GM23248 (cell line): Measurements from ENCODE around the gene ATP6V0A1. TPM values are rescaled to one million over a fixed set of nuclear protein-coding genes. Genes with fewer than 3 reads are reported as not detected.

Experiments
- DNase-seq: peaks from one replicate; pipeline ENCODE4 v3.0.0-alpha.2; 2015
- H2AFZ ChIP-seq: fragments of 200-600 bp; sonication (generic); 2 replicates; pipeline ENCODE4 v1.6.1; 2016; ENCODE audit warnings: antibody characterized with exemption
- H3F3A ChIP-seq: fragments of 200-600 bp; sonication (generic); 2 replicates; pipeline ENCODE4 v1.6.1; 2016; ENCODE audit warnings: mild to moderate bottlenecking, antibody characterized with exemption, mixed run types; ENCODE audit not compliant: insufficient read depth
- H3K27ac ChIP-seq: fragments of 200-600 bp; sonication (generic); 2 replicates; pipeline ENCODE4 v1.5.1; 2016; ENCODE audit warnings: mild to moderate bottlenecking
- H3K27me3 ChIP-seq: fragments of 200-600 bp; sonication (generic); replicated peaks from 2 replicates; pipeline ENCODE4 v1.6.1; 2016; ENCODE audit warnings: mild to moderate bottlenecking; ENCODE audit not compliant: insufficient read depth
- H3K36me3 ChIP-seq: fragments of 200-600 bp; sonication (generic); 2 replicates; pipeline ENCODE4 v1.6.1; 2016; ENCODE audit warnings: low read depth, mild to moderate bottlenecking
- H3K4me1 ChIP-seq: fragments of 200-600 bp; sonication (generic); 2 replicates; pipeline ENCODE4 v1.6.1; 2016; ENCODE audit warnings: mild to moderate bottlenecking; ENCODE audit not compliant: insufficient read depth
- H3K4me2 ChIP-seq: fragments of 200-600 bp; sonication (generic); one replicate; pipeline ENCODE4 v1.6.1; 2016; ENCODE audit warnings: mild to moderate bottlenecking; ENCODE audit not compliant: unreplicated experiment
- H3K4me3 ChIP-seq: fragments of 200-600 bp; sonication (generic); 2 replicates; pipeline ENCODE4 v1.5.1; 2016; ENCODE audit warnings: mild to moderate bottlenecking
- H3K79me2 ChIP-seq: fragments of 200-600 bp; sonication (generic); 2 replicates; pipeline ENCODE4 v1.6.1; 2016; ENCODE audit warnings: mild to moderate bottlenecking; ENCODE audit not compliant: insufficient read depth
- H3K9ac ChIP-seq: fragments of 200-600 bp; sonication (generic); 2 replicates; pipeline ENCODE4 v1.6.1; 2016; ENCODE audit warnings: mild to moderate bottlenecking
- H3K9me2 ChIP-seq: fragments of 200-600 bp; sonication (generic); 2 replicates; pipeline ENCODE4 v1.6.1; 2016; ENCODE audit warnings: mixed run types, mild to moderate bottlenecking, moderate library complexity; ENCODE audit not compliant: insufficient read depth
- H3K9me3 ChIP-seq: fragments of 200-600 bp; sonication (generic); one replicate; pipeline ENCODE4 v1.6.1; 2017; ENCODE audit warnings: low read depth
- H4K20me1 ChIP-seq: fragments of 200-600 bp; sonication (generic); 2 replicates; pipeline ENCODE4 v1.6.0; 2016; ENCODE audit not compliant: insufficient read depth
- EZH2 ChIP-seq: fragments of 200-600 bp; sonication (generic); IDR thresholded peaks from 2 replicates; pipeline ENCODE4 v1.6.1; 2018; ENCODE audit warnings: antibody characterized with exemption, mild to moderate bottlenecking; ENCODE audit not compliant: insufficient read depth, poor library complexity, severe bottlenecking
- EZH2phosphoT487 ChIP-seq: fragments of 200-600 bp; sonication (generic); IDR thresholded peaks from 2 replicates; pipeline ENCODE4 v1.6.1; 2018; ENCODE audit warnings: antibody characterized with exemption, moderate library complexity, mild to moderate bottlenecking, low read depth; ENCODE audit not compliant: insufficient read depth
- WGBS, 2 experiments: methylation state at CpG; one replicate each; pipeline ENCODE4 v1.1.6; 2015 to 2017; ENCODE audit warnings: low lambda C conversion rate in 2 of 2, low coverage in 1 of 2; ENCODE audit errors: missing lambda C conversion rate in 2 of 2; 5-methylcytosine and 5-hydroxymethylcytosine counted together
- in situ Hi-C: fragments of 300-500 bp; cut with MboI; formaldehyde crosslinking; loops from 2 replicates; pipeline ENCODE4 v1.15.0; 2020
- polyA plus RNA-seq: library from polyadenylated mRNA; unstranded; fragments of >200 nt; fragmentation: Nextera tagmentation; extraction: Ambion mirVana; gene quantifications from 2 replicates; pipeline ENCODE4 v1.2.1, GENCODE V29; 2016
- total RNA-seq: library from RNA; depleted of rRNA; stranded (reverse); fragments of >200 nt; shearing (Covaris generic); gene quantifications from 2 replicates; pipeline ENCODE4 v1.2.3, GENCODE V29; 2014

ATP6V0A1 gene
- total and polyA plus RNA-seq, 2 experiments from 2014 or later, result 15.3 to 26.0 TPM

GRCh38 chr17:42530952-42531454 is 72.3 kb downstream of the ATP6V0A1 start:
- H3K79me2 ChIP-seq, result no peaks in the 10 kb centered on the region
- no peak overlapping the region for H2AFZ ChIP-seq
- no peak overlapping the region for H3K27ac ChIP-seq
- no peak overlapping the region for H3K4me3 ChIP-seq
- DNase-seq, result no peak
- in situ Hi-C loops, result no loop called here
- no peak overlapping the region for H3K9ac ChIP-seq
- H3K27me3 ChIP-seq, result no peaks in the 10 kb centered on the region
- H3K9me2 ChIP-seq, result no peaks in the 10 kb centered on the region
- WGBS, 2 experiments, result 93 to 94% methylated on average over 2 of the region's 2 CpGs
- H3F3A ChIP-seq, result peaks cover 14% of the 10 kb centered on the region
- no peak overlapping the region for H3K4me2 ChIP-seq
- no peaks in the 10 kb centered on the region for H3K9me3 ChIP-seq
- TF ChIP-seq EZH2phosphoT487 (no peak), EZH2 (no peak)
- H4K20me1 ChIP-seq, result no peaks in the 10 kb centered on the region
- no peaks in the 10 kb centered on the region for H3K36me3 ChIP-seq
- peaks cover 15% of the 10 kb centered on the region for H3K4me1 ChIP-seq

GRCh38 chr17:42531455-42532354 is 73.0 kb downstream of the ATP6V0A1 start:
- peak overlapping the region; percentile 71 for H2AFZ ChIP-seq
- no peaks in the 10 kb centered on the region for H3K9me3 ChIP-seq
- no peaks in the 10 kb centered on the region for H4K20me1 ChIP-seq
- H3K9me2 ChIP-seq, result no peaks in the 10 kb centered on the region
- TF ChIP-seq EZH2phosphoT487 (no peak), EZH2 (no peak)
- peak overlapping the region; percentile 73 for H3K9ac ChIP-seq
- peak overlapping the region; percentile 52 for H3K27ac ChIP-seq
- H3K4me1 ChIP-seq, result peaks cover 8% of the 10 kb centered on the region
- H3K27me3 ChIP-seq, result no peaks in the 10 kb centered on the region
- no peaks in the 10 kb centered on the region for H3K36me3 ChIP-seq
- DNase-seq, result peak; percentile 81
- peaks cover 3% of the 10 kb centered on the region; the same call in 1 of the 2 replicates for H3K79me2 ChIP-seq
- H3K4me2 ChIP-seq, result peak overlapping the region; percentile 82
- in situ Hi-C loops, result no loop called here
- 15 to 21% methylated on average over 42 to 60 of the region's 60 CpGs for WGBS, 2 experiments
- peaks cover 10% of the 10 kb centered on the region; the same call in 1 of the 2 replicates for H3F3A ChIP-seq
- peak overlapping the region; percentile 75 for H3K4me3 ChIP-seq

- no peaks in the 10 kb centered on the region for H3K27me3 ChIP-seq
- H3K4me3 ChIP-seq, result peak overlapping the region; percentile 85
- peak overlapping the region; percentile 85 for H2AFZ ChIP-seq
- in situ Hi-C loops, result no loop called here
- H3K79me2 ChIP-seq, result peaks cover 12% of the 10 kb centered on the region; the same call in 1 of the 2 replicates
- peak overlapping the region; percentile 71 for H3K27ac ChIP-seq
- H3K4me1 ChIP-seq, result peaks cover 9% of the 10 kb centered on the region
- H3K4me2 ChIP-seq, result peak overlapping the region; percentile 88
- no peaks in the 10 kb centered on the region for H3K9me3 ChIP-seq
- peak overlapping the region; percentile 82 for H3K9ac ChIP-seq
- peaks cover 10% of the 10 kb centered on the region; the same call in 1 of the 2 replicates for H3F3A ChIP-seq
- WGBS, 2 experiments, result 37 to 39% methylated on average over 26 of the region's 26 CpGs
- no peak for DNase-seq
- H3K36me3 ChIP-seq, result peaks cover 5% of the 10 kb centered on the region; the same call in 1 of the 2 replicates
- H3K9me2 ChIP-seq, result no peaks in the 10 kb centered on the region
- no peaks in the 10 kb centered on the region for H4K20me1 ChIP-seq
- TF ChIP-seq EZH2phosphoT487, result no peak
- TF ChIP-seq EZH2, result no peak
Observed at GRCh38 chr17:42535155-42536047, 76.7 kb downstream of the ATP6V0A1 start.

GRCh38 chr17:42536048-42536371 is 77.3 kb downstream of the ATP6V0A1 start, which contains the start of gene NAGLU:
TSS of gene NAGLU (plus strand) at chr17:42536241. CDS start at chr17:42536273, 32 bp downstream.
- H3K9me3 ChIP-seq, result no peaks in the 10 kb centered on the region
- DNase-seq, result peak; percentile 97
- peak within 1 kb of the TSS; percentile 85 for H3K4me3 ChIP-seq
- peaks cover 9% of the 10 kb centered on the region for H3K4me1 ChIP-seq
- H3K4me2 ChIP-seq, result peak within 1 kb of the TSS; percentile 88
- H2AFZ ChIP-seq, result peak within 1 kb of the TSS; percentile 85
- peak within 1 kb of the TSS; percentile 71 for H3K27ac ChIP-seq
- in situ Hi-C loops, result no loop called here
- H3K9me2 ChIP-seq, result no peaks in the 10 kb centered on the region
- H3K9ac ChIP-seq, result peak within 1 kb of the TSS; percentile 82
- H3F3A ChIP-seq, result peaks cover 12% of the 10 kb centered on the region; the same call in 1 of the 2 replicates
- TF ChIP-seq EZH2phosphoT487 (no peak), EZH2 (no peak)
- WGBS, 2 experiments, result 1% methylated on average over 20 to 35 of the region's 40 CpGs
- H3K36me3 ChIP-seq, result peaks cover 5% of the 10 kb centered on the region; the same call in 1 of the 2 replicates
- H3K79me2 ChIP-seq, result peaks cover 12% of the 10 kb centered on the region; the same call in 1 of the 2 replicates
- no peaks in the 10 kb centered on the region for H3K27me3 ChIP-seq
- no peaks in the 10 kb centered on the region for H4K20me1 ChIP-seq
